Skin of body (tissue), 2 donors: ENCODE results near the gene STK11. TPM values are rescaled to one million over a fixed set of nuclear protein-coding genes. Genes with fewer than 3 reads are reported as not detected.

Source experiments
- DNase-seq: peaks from one replicate; lab custom pipeline; 2025; lab: John Stamatoyannopoulos, UW
- total RNA-seq: library from RNA; depleted of rRNA; stranded (reverse); fragments of >200 nt; gene quantifications from one replicate; pipeline ENCODE4 v1.2.3, GENCODE V29; 2014

Gene STK11, protein sequence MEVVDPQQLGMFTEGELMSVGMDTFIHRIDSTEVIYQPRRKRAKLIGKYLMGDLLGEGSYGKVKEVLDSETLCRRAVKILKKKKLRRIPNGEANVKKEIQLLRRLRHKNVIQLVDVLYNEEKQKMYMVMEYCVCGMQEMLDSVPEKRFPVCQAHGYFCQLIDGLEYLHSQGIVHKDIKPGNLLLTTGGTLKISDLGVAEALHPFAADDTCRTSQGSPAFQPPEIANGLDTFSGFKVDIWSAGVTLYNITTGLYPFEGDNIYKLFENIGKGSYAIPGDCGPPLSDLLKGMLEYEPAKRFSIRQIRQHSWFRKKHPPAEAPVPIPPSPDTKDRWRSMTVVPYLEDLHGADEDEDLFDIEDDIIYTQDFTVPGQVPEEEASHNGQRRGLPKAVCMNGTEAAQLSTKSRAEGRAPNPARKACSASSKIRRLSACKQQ
- total RNA-seq, result 37.3 TPM

GRCh38 chr19:1205114-1206099, at the start of gene STK11:
Gene STK11 (plus strand): TSS chr19:1205778. CDS start chr19:1206914, 1,136 bp downstream.
- peak; percentile 95 for DNase-seq

DNA sequence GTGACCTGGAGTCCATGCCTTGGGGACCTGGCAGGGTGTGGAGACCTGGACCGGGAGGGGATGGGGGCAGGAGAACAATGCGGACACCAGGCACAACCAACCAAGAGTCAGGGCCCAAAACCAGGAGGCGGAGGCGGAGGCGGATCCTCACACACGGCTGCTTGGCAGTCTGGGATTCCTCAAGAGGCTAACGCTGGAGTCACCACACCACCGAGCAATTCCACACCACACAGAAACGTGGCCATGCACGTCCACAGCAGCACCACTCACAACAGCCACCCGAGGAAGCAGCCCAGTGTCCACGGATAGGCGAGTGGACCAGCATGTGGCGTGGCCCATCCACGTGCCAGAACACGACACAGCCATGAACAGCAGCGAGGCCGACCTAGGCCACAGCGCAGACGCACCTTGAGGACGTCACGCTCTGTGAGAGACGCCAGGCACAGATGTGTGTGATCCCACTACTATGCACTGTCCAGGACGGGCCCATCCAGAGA, 49.2 kb upstream of the STK11 start:
- no peak for DNase-seq

DNA sequence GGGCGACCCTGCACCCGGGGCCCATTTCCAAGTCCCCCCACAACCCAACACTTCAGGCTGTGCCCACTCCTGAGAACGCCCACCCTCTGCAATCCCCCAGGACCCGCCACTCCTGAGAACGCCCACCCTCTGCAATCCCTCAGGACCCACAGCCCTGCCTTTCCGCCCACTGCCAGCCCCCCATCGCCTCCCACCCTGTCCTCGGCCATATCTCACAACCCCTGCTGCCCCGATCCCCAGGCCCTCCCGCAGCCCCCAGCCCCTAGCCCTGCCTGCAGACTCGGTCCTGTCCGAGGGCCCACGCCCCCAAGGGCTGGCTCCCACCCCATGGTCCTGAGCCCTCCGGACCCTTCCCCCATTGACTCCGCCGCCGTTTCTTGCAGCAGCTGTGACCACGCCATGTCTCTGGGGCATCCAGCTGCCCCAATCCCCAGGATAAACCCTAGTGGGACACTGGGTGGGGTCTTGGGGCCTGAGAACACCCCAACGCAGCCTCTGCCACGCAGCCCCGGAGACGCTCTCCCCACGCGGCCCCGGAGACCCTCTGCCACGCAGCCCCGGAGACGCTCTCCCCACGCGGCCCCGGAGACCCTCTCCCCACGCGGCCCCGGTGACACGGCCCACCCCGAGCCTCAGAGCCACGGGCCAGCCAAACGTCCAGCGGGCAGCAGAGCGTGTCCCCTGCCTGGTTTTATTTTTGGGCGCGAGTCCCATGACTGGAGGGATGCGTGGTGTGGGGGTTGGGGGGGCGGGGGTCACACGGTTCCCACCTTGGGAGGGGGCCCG, 48.6 kb upstream of the STK11 start:
- no peak for DNase-seq

DNA sequence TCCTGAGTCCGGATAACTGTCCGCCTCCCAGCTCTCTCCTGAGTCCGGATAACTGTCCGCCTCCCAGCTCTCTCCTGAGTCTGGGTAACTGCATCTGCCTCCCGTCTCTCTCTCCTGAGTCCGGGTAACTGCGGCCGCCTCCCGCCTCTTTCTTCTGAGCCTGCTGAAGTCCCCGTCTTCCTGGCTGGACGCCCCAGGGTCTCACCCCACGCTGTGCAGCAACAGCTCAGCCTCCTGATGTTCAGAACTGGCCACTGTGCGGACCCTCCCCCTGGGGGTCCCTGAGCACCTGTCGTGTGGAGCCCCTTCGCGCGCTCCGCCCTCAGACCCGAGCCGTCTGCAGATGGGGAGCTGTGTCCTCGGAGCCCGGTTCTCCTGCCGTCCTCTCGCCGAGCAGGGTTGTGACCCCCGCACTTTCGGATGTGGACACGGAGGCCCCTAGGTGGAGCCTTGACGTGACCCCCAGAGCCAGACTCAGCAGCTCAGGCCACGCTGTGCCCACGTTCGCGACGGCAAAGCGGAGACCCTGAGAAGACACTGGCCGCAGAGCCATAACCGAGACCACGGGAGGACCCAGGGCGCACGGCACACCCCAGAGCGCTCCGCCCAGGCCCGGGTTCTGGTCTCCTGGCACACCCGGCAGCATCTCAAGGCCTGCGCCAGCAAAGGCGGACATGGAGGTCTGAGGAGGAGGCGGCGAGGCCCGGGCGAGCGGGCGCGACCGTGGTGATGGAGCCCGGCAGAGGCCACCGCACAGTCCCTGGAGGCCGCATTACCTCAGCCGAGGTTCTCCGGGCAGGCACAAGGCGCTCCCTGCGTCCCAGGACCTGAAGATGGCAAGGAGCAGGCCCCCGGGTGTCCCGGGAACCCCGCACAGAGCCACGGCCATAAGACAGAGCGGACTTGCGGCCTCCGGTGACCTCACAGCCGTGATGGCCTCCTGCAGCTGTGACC, 47.4 kb upstream of the STK11 start:
- DNase-seq, result no peak

DNA sequence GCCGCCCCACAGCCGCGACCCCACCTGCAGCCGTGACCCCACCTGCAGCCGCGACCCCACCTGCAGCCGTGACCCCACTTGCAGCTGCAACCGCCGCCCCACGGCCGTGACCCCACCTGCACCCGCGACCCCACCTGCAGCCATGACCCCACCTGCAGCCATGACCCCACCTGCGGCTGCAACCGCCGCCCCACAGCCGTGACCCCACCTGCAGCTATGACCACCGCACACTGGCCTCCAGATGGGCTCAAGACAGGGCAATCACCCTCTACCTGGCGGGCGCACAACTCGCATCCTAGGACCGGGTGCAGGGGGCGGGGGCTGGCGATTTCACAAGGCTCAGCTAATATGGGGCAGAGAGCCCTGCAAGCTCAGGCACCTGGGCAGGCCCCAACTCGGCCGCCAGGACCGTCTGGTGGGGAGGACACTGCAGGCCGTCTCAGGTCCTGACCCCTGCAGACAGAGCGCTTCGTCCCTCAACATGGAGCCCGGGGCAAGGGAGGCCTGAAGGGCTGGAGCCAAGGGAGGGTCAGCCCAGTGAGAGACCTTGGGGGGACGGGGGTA, 46.6 kb upstream of the STK11 start:
- DNase-seq, result no peak

- no peak for DNase-seq
Observed at GRCh38 chr19:1159864-1160595, 45.5 kb upstream of the STK11 start.

DNA sequence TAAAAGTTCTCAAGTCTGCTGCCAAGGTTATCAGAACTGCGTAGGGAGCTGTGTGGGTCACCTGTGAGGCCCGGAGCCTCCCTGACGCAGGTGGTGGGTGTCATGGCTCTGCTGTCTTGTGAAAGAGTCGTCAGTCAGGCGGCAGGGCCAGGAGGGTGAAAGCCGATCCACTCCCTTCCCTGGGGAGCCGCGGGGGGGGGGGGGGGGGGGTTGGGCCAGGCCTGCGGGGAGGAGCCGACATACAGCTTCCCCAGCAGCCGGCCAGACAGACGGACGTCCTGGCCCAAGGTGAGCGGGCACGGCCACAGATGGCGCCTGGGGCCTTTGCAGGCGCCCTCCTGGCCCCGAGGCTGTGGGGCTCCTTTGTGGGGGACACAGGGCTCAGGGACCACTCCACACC, 43.9 kb upstream of the STK11 start:
- no peak for DNase-seq

DNA sequence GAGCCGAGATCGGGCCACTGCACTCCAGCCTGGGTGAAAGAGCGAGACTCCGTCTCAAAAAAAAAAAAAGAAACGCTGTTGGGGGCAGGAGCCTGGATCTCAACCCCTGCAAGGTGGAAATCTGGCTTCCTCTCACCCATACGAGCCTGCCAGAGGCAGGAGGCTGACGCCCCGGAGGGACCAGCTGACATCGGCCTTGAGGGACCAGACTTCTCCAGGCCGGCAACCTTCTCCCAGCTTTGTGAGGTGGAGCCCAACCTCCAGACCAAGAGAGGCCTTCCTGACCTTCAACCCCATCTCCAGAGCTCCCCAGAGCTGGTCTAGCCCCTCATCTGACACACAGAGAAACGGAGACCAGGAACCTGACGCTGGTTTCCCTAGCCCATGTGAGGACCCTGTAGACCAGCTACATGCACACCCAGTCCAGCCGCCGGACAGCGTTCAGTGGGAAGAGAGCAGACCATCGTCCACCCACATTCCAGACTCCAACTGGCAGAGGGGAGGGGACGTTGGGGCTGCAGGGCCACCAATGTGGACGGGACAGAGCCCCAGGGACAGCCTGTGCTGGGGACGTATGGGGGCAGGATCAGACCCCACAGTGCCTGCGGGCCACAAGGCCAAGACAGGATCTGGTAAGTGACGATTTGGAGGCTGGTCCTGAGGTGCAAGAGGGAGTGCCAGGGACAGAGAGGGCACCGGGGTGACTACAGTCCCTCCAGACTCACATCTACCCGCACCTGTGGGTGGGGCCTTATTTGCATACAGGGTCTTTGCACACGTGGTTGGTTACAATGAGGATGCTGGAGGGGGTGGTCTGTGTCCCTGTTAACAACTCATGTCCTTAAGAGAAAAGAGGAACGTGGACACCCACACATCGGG, 42.9 kb upstream of the STK11 start:
- no peak for DNase-seq

GRCh38 chr19:1163283-1163933, 42.2 kb upstream of the STK11 start:
- DNase-seq, result no peak

GRCh38 chr19:1163934-1164683, 41.5 kb upstream of the STK11 start:
- no peak for DNase-seq

DNA sequence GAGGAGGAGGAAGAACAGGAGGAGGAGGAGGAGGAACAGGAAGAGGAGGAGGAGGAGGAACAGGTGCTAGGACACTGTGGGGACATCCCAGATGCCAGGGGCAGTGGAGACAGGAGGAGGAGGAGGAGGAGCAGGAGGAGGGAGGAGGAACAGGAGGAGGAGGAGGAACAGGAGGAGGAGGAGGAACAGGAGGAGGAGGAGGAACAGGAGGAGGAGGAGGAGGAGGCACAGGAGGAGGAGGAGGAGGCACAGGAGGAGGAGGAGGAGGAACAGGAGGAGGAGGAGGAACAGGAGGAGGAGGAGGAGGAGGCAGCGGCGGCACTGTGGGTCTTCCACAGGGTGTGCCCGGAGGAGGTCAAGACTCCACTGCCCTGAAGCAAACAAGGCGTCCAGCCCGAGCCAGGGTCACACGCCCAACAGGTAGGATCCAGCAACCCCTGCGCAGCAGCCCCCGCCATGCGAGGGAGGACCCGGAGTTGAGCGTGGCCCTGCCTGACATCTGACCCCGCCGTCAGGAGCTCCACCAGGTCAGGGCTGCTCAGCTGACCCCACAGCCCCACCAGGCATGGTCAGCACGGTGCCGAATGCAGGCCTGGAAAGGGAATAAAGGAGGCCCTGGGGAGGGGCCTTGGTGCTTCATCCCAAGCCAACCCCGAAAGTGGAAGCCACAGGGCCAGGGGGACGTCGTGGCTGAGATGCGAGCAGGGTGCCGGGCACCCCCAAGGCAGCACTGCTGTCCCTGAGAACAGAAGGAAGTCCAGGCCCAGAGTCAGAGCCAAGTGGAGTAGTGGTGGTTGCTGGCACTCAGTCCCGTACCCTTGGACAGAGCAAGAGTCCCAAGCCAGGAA, 40.7 kb upstream of the STK11 start:
- DNase-seq, result no peak

- DNase-seq, result no peak
Observed at GRCh38 chr19:1166872-1167573, 38.6 kb upstream of the STK11 start.

DNA sequence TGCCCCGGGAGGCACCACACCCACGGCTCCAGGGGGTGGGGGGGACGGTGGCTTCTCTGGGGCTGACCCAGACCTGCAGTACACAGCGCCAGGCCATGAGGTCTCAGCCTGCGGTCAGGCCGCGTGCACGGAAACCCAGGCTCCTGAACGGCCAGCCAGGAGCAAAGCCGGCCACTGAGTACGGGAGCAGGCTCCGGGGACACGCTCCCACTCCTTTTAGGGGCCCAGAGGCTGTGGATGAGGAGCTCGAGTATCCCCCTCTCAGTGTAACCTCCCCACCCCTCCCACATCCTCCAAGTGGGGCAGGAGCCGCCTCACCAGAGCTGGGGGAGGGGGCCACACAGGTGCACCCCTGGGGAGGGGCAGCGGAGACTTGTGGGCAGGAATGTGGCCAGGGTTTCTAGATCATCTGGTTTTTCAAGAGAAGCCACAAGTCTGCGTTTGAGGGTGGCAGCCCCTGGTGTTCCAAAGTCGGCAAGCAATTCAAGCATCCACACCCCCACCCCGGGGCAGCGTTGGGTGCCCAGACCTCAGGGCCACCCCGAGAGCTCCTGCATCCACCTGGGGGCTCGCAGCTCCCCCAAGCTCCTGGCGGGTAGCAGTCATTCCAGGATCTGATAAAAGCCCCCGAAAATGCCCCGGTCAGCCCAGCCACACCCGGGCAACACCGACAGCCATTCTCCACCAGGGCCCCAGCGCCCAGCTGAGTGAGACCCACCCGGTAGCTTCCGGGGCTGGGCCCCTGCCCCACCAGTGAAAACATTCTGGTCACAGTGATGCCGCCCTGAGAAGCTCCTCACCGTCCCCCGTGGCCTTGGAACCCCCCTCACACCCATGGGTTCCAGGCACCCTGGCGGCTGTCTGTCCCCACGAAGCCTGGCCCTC, 37.6 kb upstream of the STK11 start:
- DNase-seq, result no peak
